Esophagus muscularis mucosa (tissue), 4 donors: ENCODE data around the gene TUT4. TPM values are rescaled to one million over a fixed set of nuclear protein-coding genes. Genes with fewer than 3 reads are reported as not detected.

Experiments
- DNase-seq: peaks from one replicate; pipeline ENCODE4 v3.0.0-alpha.2; 2017; ENCODE audit errors: extremely low spot score
- H3K27ac ChIP-seq, 4 donors: fragments of 200-600 bp; sonication (generic); replicated peaks in 1 of 4; 1 replicate in 3 of 4; 2 replicates in 1 of 4; pipeline ENCODE4 v1.5.1; 2016 to 2019; ENCODE audit warnings: mild to moderate bottlenecking in 1 of 4
- H3K27me3 ChIP-seq, 4 donors: fragments of 200-600 bp; sonication (generic); one replicate each; pipeline versions ENCODE4 v1.5.1 to v1.6.0; 2016 to 2019
- H3K36me3 ChIP-seq, 4 donors: fragments of 200-600 bp; sonication (generic); one replicate each; pipeline ENCODE4 v1.5.1; 2016 to 2019
- H3K4me1 ChIP-seq, 4 donors: fragments of 200-600 bp; sonication (generic); one replicate each; pipeline ENCODE4 v1.5.1; 2016 to 2019
- H3K4me3 ChIP-seq, 4 donors: fragments of 200-600 bp; sonication (generic); 1 replicate in 2 of 4; 2 replicates in 2 of 4; pipeline ENCODE4 v1.5.1; 2016 to 2019; ENCODE audit warnings: mild to moderate bottlenecking in 4 of 4, moderate library complexity in 1 of 4
- H3K9me3 ChIP-seq, 4 donors: fragments of 200-600 bp; sonication (generic); 1 replicate in 3 of 4; 2 replicates in 1 of 4; pipeline ENCODE4 v1.5.1; 2016 to 2019
- CTCF ChIP-seq, 3 experiments: fragments of 200-600 bp in 2 of 3; fragments of 450-650 bp in 1 of 3; sonication (generic) in 2 of 3; IDR thresholded peaks; one replicate each; pipeline ENCODE4 v1.5.1; 2017 to 2019; ENCODE audit warnings: antibody characterized with exemption in 3 of 3, mild to moderate bottlenecking in 2 of 3, moderate library complexity in 1 of 3
- EP300 ChIP-seq: sonication (generic); formaldehyde crosslinking; IDR thresholded peaks from one replicate; pipeline ENCODE4 v1.6.1; 2017; ENCODE audit warnings: antibody characterized with exemption
- POLR2A ChIP-seq: fragments of 450-650 bp; IDR thresholded peaks from one replicate; pipeline ENCODE4 v1.6.1; 2017; ENCODE audit warnings: antibody characterized with exemption, moderate library complexity, mild to moderate bottlenecking, low read depth
- POLR2AphosphoS5 ChIP-seq, 2 donors: sonication (generic); formaldehyde crosslinking; IDR thresholded peaks; one replicate each; pipeline ENCODE4 v1.6.1; 2017; ENCODE audit warnings: antibody characterized with exemption in 2 of 2
- WGBS: methylation state at CpG from one replicate; pipeline ENCODE4 v1.1.5; 2018; 5-methylcytosine and 5-hydroxymethylcytosine counted together
- intact Hi-C: fragments of 100-400 bp; cut with DNase I; formaldehyde crosslinking; loops from one replicate; pipeline ENCODE4 v1.15.1; 2023
- total RNA-seq, 4 donors: library from RNA; depleted of rRNA; stranded (reverse); fragments of >200 nt; gene quantifications; one replicate each; pipeline versions ENCODE4 v1.1.0 to v1.2.1, GENCODE V29; 2016

The TUT4 gene
- total RNA-seq, 4 donors from 2014 or later, result 32.3 to 58.6 (median 42.7) TPM

DNA sequence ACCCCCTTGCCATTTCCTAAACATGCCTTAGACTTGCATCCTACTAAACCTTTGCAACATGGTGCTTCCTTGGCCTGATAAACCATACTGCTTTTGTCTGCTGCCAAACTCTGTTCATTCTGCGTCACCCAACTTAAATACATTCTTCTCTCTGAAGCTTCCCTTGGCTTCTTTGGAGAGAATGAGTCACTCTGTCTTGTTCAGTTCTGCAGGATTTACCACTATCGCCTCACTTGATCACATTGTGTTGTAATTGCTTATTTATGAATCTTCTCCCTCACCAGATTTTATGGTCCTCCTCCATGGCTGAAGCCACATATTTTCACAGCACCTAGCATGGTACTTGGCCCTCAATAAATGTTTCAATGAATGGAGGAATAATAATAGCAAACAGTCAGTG lies 21.7 kb upstream of the TUT4 start:
- Histone ChIP-seq H3K27me3 (no peaks in the 10 kb centered on the region), H3K4me1 (peaks cover 0 to 11% (median 9%) of the 10 kb centered on the region in 4 donors), H3K4me3 (no peak overlapping the region), H3K9me3 (no peaks in the 10 kb centered on the region), H3K27ac (no peak overlapping the region), H3K36me3 (no peaks in the 10 kb centered on the region)
- no peak for TF ChIP-seq CTCF (IDR thresholded peaks at IDR 0.05)
- no peak for TF ChIP-seq POLR2A
- no peak for TF ChIP-seq EP300
- peak in 1 of 2 donors; percentile 25 for TF ChIP-seq POLR2AphosphoS5 (IDR thresholded peaks at IDR 0.05)
- intact Hi-C loops, result no loop called here
- DNase-seq, result no peak
- WGBS, result 26% methylated on average over 2 of the region's 2 CpGs

DNA sequence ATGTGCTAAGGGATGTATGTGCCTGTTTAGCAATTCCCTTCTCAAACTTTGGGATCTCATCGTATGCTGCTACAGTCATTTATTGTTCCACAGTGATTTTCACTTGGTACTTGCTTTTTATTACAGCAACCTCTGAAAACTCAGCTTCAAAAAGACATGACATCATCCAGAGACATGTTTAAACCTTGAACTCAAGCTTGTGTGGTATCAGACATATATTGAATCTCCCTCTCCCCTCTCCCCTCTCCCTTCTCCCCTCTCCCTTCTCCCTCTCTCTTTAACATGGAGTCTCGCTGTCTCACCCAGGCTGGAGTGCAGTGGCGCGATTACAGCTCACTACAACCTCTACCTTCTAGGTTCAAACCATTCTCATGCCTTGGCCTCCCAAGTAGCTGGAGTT lies 19.5 kb upstream of the TUT4 start:
- TF ChIP-seq CTCF (IDR thresholded peaks at IDR 0.05) (no peak), POLR2AphosphoS5 (IDR thresholded peaks at IDR 0.05) (no peak)
- Histone ChIP-seq H3K9me3 (no peaks in the 10 kb centered on the region), H3K4me3 (no peak overlapping the region), H3K27ac (no peak overlapping the region), H3K27me3 (no peaks in the 10 kb centered on the region), H3K36me3 (no peaks in the 10 kb centered on the region), H3K4me1 (peaks cover 0 to 11% (median 9%) of the 10 kb centered on the region in 4 donors)
- DNase-seq, result no peak
- intact Hi-C loops, result no loop called here
- WGBS, result 93% methylated on average over 4 of the region's 4 CpGs

- TF ChIP-seq EP300 (no peak), CTCF (IDR thresholded peaks at IDR 0.05) (no peak), POLR2AphosphoS5 (IDR thresholded peaks at IDR 0.05) (no peak)
- Histone ChIP-seq H3K4me1 (peaks cover 0 to 11% (median 9%) of the 10 kb centered on the region in 4 donors), H3K36me3 (no peaks in the 10 kb centered on the region), H3K9me3 (no peaks in the 10 kb centered on the region), H3K27me3 (no peaks in the 10 kb centered on the region), H3K4me3 (no peak overlapping the region), H3K27ac (no peak overlapping the region)
- DNase-seq, result no peak
- 82% methylated on average over 1 of the region's 1 CpG for WGBS
- intact Hi-C loops, result no loop called here
Observed at GRCh38 chr1:52571783-52572182, 18.9 kb upstream of the TUT4 start.

- Histone ChIP-seq H3K9me3 (no peaks in the 10 kb centered on the region), H3K27ac (no peak overlapping the region), H3K36me3 (no peaks in the 10 kb centered on the region), H3K4me1 (peaks cover 0 to 6% (median 3%) of the 10 kb centered on the region in 4 donors), H3K4me3 (no peak overlapping the region), H3K27me3 (no peaks in the 10 kb centered on the region)
- 48% methylated on average over 7 of the region's 7 CpGs for WGBS
- intact Hi-C loops, result no loop called here
- no peak for TF ChIP-seq POLR2AphosphoS5 (IDR thresholded peaks at IDR 0.05)
- TF ChIP-seq CTCF (IDR thresholded peaks at IDR 0.05), result no peak
- TF ChIP-seq EP300, result no peak
- no peak for TF ChIP-seq POLR2A
- no peak for DNase-seq
Observed at GRCh38 chr1:52569449-52570210, 16.7 kb upstream of the TUT4 start.

- TF ChIP-seq EP300, result no peak
- no peak for TF ChIP-seq POLR2A
- TF ChIP-seq POLR2AphosphoS5 (IDR thresholded peaks at IDR 0.05), result no peak
- TF ChIP-seq CTCF (IDR thresholded peaks at IDR 0.05), result no peak
- Histone ChIP-seq H3K9me3 (no peaks in the 10 kb centered on the region), H3K4me3 (no peak overlapping the region), H3K27ac (no peak overlapping the region), H3K27me3 (no peaks in the 10 kb centered on the region), H3K4me1 (no peaks in the 10 kb centered on the region), H3K36me3 (no peaks in the 10 kb centered on the region)
- no peak for DNase-seq
- intact Hi-C loops, result no loop called here
- 42% methylated on average over 5 of the region's 5 CpGs for WGBS
Observed at GRCh38 chr1:52567943-52568342, 15.1 kb upstream of the TUT4 start.
